ENCODE measurements around the gene MGAT5. TPM values are rescaled to one million over a fixed set of nuclear protein-coding genes. Genes with fewer than 3 reads are reported as not detected.

MGAT5 gene
- total and polyA plus RNA-seq, 4 donors = 6.1 to 49.7 (median 22.1) TPM

DNA sequence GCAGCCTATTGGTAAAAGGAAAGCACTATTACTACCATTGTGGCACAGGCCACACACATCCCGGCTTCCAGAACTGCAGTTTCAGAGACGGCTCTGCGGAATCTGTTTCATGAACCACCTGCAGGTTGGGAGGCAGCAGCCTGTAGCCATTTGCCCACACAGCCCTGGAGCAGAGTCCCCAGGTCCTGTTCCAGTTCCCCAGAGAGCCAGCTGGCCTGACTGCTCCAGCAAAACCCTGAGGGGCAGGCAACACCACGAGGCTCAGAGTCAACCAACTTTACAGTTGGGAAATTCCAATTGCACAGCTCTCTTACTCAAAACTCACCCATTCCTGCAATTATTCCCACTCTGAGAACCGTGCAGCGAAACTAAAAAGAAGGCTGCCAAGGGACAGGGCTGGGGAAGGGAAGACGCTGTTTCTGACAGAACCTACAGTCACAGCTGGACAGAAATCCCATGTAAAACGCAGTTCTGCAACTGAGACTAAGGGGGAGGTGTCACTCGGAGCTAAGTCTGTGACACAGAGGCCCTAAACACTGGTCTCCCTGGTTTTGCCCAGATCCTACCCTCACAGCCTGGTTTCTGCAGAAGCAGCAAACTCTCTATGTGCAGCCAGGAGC, 245.5 kb downstream of the MGAT5 start:
- H3K36me3 ChIP-seq (ENCODE audit: control insufficient read depth in 1 of 2, insufficient read depth in 2 of 2, low read length in 1 of 2) = no peaks in the 10 kb centered on the region
- ATAC-seq (ENCODE audit: low FRiP score) (no peak), DNase-seq (no peak)
- H3K27ac ChIP-seq (ENCODE audit: low read depth in 1 of 2, low read length in 2 of 2) = no peak overlapping the region
- no peaks in the 10 kb centered on the region for H3K9me3 ChIP-seq (ENCODE audit: control insufficient read depth, low read length)
- 45 to 51% methylated on average over 9 of the region's 9 CpGs for WGBS, 2 donors
- no peaks in the 10 kb centered on the region for H3K27me3 ChIP-seq (ENCODE audit: control insufficient read depth in 1 of 2, insufficient read depth in 2 of 2, low read length in 1 of 2)
- no peak overlapping the region for H3K4me3 ChIP-seq (ENCODE audit: low read length in 2 of 2)
- H3K4me1 ChIP-seq (ENCODE audit: control insufficient read depth in 1 of 2, insufficient read depth in 2 of 2, low read length in 2 of 2) = no peaks in the 10 kb centered on the region
- intact Hi-C loops (cut with DNase I) = no loop called here

GRCh38 chr2:134500211-134500935, 246.5 kb downstream of the MGAT5 start:
- H3K27me3 ChIP-seq (ENCODE audit: control insufficient read depth in 1 of 2, insufficient read depth in 2 of 2, low read length in 1 of 2) = no peaks in the 10 kb centered on the region
- 55 to 57% methylated on average over 9 of the region's 9 CpGs for WGBS, 2 donors
- H3K9me3 ChIP-seq (ENCODE audit: control insufficient read depth, low read length) = no peaks in the 10 kb centered on the region
- H3K4me1 ChIP-seq (ENCODE audit: control insufficient read depth in 1 of 2, insufficient read depth in 2 of 2, low read length in 2 of 2) = no peaks in the 10 kb centered on the region
- no peak overlapping the region for H3K4me3 ChIP-seq (ENCODE audit: low read length in 2 of 2)
- no peaks in the 10 kb centered on the region for H3K36me3 ChIP-seq (ENCODE audit: control insufficient read depth in 1 of 2, insufficient read depth in 2 of 2, low read length in 1 of 2)
- intact Hi-C loops (cut with DNase I) = no loop called here
- no peak for ATAC-seq (ENCODE audit: low FRiP score)
- H3K27ac ChIP-seq (ENCODE audit: low read depth in 1 of 2, low read length in 2 of 2) = no peak overlapping the region
- no peak for DNase-seq

- ATAC-seq (ENCODE audit: low FRiP score) (no peak), DNase-seq (no peak)
- intact Hi-C loops (cut with DNase I) = no loop called here
- no peak overlapping the region for H3K27ac ChIP-seq (ENCODE audit: low read depth in 1 of 2, low read length in 2 of 2)
- 75 to 76% methylated on average over 6 of the region's 6 CpGs for WGBS, 2 donors
- H3K27me3 ChIP-seq (ENCODE audit: control insufficient read depth in 1 of 2, insufficient read depth in 2 of 2, low read length in 1 of 2) = no peaks in the 10 kb centered on the region
- no peak overlapping the region for H3K4me3 ChIP-seq (ENCODE audit: low read length in 2 of 2)
- no peaks in the 10 kb centered on the region for H3K9me3 ChIP-seq (ENCODE audit: control insufficient read depth, low read length)
- no peaks in the 10 kb centered on the region for H3K36me3 ChIP-seq (ENCODE audit: control insufficient read depth in 1 of 2, insufficient read depth in 2 of 2, low read length in 1 of 2)
- H3K4me1 ChIP-seq (ENCODE audit: control insufficient read depth in 1 of 2, insufficient read depth in 2 of 2, low read length in 2 of 2) = no peaks in the 10 kb centered on the region
Measured at GRCh38 chr2:134501476-134502091, 247.7 kb downstream of the MGAT5 start.

DNA sequence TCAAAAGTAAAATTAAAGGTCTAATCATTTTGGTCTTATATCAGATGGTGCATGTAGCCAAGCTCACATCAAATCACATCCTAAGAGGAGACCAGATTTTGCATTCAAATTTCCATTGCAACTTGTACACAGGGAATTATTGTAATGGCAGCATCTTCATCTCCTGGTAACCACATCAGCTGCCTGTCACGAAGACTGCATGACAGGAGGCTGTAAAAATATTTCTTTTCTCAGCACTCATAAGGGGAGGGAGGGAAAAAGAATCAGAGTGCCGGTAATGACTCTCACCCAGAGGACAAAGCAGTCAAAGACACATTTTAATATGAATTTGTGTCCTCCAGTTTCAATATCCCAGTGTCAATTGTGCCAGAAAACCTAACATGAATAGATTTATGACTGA, 248.2 kb downstream of the MGAT5 start:
- Histone ChIP-seq H3K4me1 (ENCODE audit: control insufficient read depth in 1 of 2, insufficient read depth in 2 of 2, low read length in 2 of 2) (no peaks in the 10 kb centered on the region), H3K36me3 (ENCODE audit: control insufficient read depth in 1 of 2, insufficient read depth in 2 of 2, low read length in 1 of 2) (no peaks in the 10 kb centered on the region), H3K9me3 (ENCODE audit: control insufficient read depth, low read length) (no peaks in the 10 kb centered on the region), H3K4me3 (ENCODE audit: low read length in 2 of 2) (no peak overlapping the region), H3K27ac (ENCODE audit: low read depth in 1 of 2, low read length in 2 of 2) (no peak overlapping the region), H3K27me3 (ENCODE audit: control insufficient read depth in 1 of 2, insufficient read depth in 2 of 2, low read length in 1 of 2) (no peaks in the 10 kb centered on the region)
- no peak for ATAC-seq (ENCODE audit: low FRiP score)
- DNase-seq = no peak
- whole genome bisulfite sequencing, 2 donors = 25 to 32% methylated on average over 2 of the region's 2 CpGs
- intact Hi-C loops (cut with DNase I) = no loop called here
